Measurements from ENCODE around the gene CHST8.
"Not testable (repeated sequence)": the region's sequence is repeated elsewhere in the genome, so short reads cannot be mapped to it uniquely, and the experiment has no call there.

CHST8 gene

GRCh38 chr19:33654840-33655508 is 33.2 kb downstream of the CHST8 start:
- H3K4me3 ChIP-seq, result no peak overlapping the region
- DNase-seq (ENCODE audit: low spot score), result peak; percentile 12
- no peak for TF ChIP-seq CTCF (IDR thresholded peaks at IDR 0.05)
- H3K27ac ChIP-seq, result no peak overlapping the region

DNA sequence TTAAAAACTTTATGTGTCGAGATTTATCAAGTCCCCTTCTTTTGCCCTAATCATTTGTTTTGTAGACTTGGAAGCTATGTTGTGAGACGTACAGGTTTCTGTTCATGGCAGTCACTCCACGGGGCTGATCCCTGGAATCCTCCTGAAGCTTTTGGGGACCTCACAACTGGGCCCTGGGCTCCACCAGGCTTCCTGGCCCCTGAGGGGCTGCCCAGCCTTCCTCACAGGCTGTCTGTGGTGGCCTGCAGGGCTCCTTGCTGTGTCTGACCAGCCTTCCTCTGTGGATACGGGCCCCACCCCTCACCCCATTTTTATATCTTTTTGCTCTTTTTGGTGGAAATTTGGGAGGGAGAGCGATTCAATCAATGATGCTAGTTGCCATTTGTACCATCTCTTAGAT is 38.1 kb downstream of the CHST8 start:
- no peak overlapping the region for H3K4me3 ChIP-seq
- TF ChIP-seq CTCF (IDR thresholded peaks at IDR 0.05), result no peak
- DNase-seq (ENCODE audit: low spot score), result peak; percentile 47
- no peak overlapping the region for H3K27ac ChIP-seq

- no peak for TF ChIP-seq CTCF (IDR thresholded peaks at IDR 0.05)
- H3K4me3 ChIP-seq, result no peak overlapping the region
- H3K27ac ChIP-seq, result no peak overlapping the region
- peak; percentile 35 for DNase-seq (ENCODE audit: low spot score)
Measured at GRCh38 chr19:33660410-33661124, 38.8 kb downstream of the CHST8 start.

DNA sequence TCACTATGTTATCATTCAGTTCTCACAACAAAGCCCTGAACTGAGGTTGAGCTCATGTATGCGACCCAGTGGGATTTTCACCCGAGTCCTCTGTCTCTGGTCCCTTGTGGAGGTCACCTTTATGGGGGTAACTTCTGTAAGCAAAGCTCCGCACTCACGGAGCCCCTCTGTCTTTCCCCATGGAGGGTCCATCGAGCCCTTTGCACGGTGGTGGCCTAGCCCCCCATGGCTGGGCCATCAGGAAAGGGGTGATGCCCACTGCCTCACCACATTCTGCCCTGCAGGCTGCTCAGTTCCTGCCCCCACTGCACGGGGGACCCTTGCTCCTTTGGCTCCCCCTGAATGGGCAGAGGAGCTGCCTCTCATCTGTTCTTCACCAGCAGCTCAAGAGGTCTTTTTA is 39.6 kb downstream of the CHST8 start:
- peak; percentile 49 for DNase-seq (ENCODE audit: low spot score)
- no peak for TF ChIP-seq CTCF (IDR thresholded peaks at IDR 0.05)
- H3K4me3 ChIP-seq, result no peak overlapping the region
- no peak overlapping the region for H3K27ac ChIP-seq

DNA sequence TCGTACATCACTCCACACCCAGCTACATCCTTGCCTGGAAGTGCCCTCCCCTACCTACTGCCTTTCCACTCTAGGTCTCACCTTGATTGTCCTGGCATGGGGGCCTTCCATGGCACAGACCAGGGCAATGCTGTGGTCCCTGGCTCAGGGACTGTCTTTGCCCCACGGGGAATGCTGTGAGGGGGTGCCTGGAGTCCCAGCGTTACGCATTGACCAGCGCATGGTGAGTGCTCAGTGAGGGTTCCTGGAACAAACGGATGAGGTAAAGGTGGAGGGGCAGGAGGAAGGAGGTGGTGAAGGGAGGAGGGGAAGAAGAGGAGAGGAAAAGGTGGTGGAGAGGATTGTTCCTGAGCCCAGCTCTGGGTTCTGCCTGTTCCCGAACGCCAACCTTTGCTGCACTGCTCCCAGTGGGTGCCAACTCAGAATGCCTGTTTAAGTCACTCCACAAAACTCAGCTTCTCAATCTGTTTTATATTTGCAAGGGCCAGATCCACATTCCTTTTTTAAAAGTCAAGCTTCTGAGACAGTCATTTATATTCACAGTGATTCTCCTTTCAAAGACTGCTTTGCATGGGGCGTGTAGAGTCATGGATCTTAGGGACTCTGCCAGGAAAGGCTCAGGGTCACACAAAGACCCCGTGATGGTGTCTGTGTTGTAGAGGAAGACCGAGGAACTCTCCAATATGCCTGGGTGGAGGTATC is 40.8 kb downstream of the CHST8 start:
- H3K4me3 ChIP-seq, result no peak overlapping the region
- no peak overlapping the region for H3K27ac ChIP-seq
- TF ChIP-seq CTCF (IDR thresholded peaks at IDR 0.05), result no peak
- DNase-seq (ENCODE audit: low spot score), result peak; percentile 50

DNA sequence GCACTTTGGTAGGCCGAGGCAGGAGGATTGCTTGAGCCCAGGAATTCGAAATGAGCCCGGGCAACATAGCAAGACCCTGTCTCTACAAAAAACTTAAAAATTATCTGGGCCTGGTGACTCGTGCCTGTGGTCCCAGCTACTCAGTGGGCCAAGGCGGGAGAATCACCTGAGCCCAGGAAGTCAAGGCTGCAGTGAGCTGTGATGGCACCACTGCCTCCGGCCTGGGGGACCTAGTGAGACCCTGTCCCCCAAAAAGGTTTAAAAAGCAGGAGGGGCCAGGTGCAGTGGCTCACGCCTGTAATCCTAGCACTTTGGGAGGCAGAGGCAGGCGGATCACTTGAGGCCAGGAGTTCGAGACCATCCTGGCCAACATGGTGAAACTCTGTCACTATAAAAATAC is 41.6 kb downstream of the CHST8 start:
- peak; percentile 11 for DNase-seq (ENCODE audit: low spot score)
- not testable (repeated sequence) for H3K4me3 ChIP-seq, H3K27ac ChIP-seq

GRCh38 chr19:33664744-33665143 is 43.0 kb downstream of the CHST8 start:
- no peak for DNase-seq (ENCODE audit: low spot score)
- Histone ChIP-seq H3K4me3 (no peak overlapping the region), H3K27ac (no peak overlapping the region)
- no peak for TF ChIP-seq CTCF (IDR thresholded peaks at IDR 0.05)

Data from coronary artery (tissue), 2 donors.